Activated T-helper 17 cell treated with anti-CD3 and anti-CD28 coated beads, Interleukin-2, amount 50 U/mL, for 72 hours (primary cell): Measurements from ENCODE around the gene ZBTB37. TPM values are rescaled to one million over a fixed set of nuclear protein-coding genes. Genes with fewer than 3 reads are reported as not detected.
"Not testable (repeated sequence)": the region's sequence is repeated elsewhere in the genome, so short reads cannot be mapped to it uniquely, and the experiment has no call there.

Source experiments
- ATAC-seq: fragments of 150-1000 bp; cut with Tn5 transposase; replicated peaks from 2 replicates; pipeline ENCODE4 v1.10.0; 2021; ENCODE audit warnings: mild to moderate bottlenecking, moderate library complexity
- H3K27ac Mint-ChIP-seq: one replicate; pipeline ENCODE4 v1.8.0; 2022; ENCODE audit warnings: mixed read lengths
- H3K27me3 Mint-ChIP-seq: one replicate; pipeline ENCODE4 v1.8.0; 2022; ENCODE audit warnings: mixed read lengths
- H3K36me3 Mint-ChIP-seq: one replicate; pipeline ENCODE4 v1.8.0; 2022; ENCODE audit warnings: low read depth, mild to moderate bottlenecking, mixed read lengths
- H3K4me1 Mint-ChIP-seq: one replicate; pipeline ENCODE4 v1.8.0; 2022; ENCODE audit warnings: mixed read lengths
- H3K4me3 Mint-ChIP-seq: one replicate; pipeline ENCODE4 v1.8.0; 2022; ENCODE audit warnings: mild to moderate bottlenecking, mixed read lengths
- H3K9me3 Mint-ChIP-seq: one replicate; pipeline ENCODE4 v1.8.0; 2022; ENCODE audit warnings: mixed read lengths
- total RNA-seq, 2 donors: library from RNA; stranded (reverse); gene quantifications; one replicate each; pipeline ENCODE4 v1.2.3, GENCODE V29; 2022

The ZBTB37 gene
- total RNA-seq, 2 donors from 2014 or later: 10.4 to 14.2 TPM

- H3K36me3 Mint-ChIP-seq: peaks cover 65% of the 10 kb centered on the region
- H3K9me3 Mint-ChIP-seq: no peaks in the 10 kb centered on the region
- no peaks in the 10 kb centered on the region for H3K27me3 Mint-ChIP-seq
- peaks cover 20% of the 10 kb centered on the region for H3K4me1 Mint-ChIP-seq
- no peak for ATAC-seq
- H3K27ac Mint-ChIP-seq: peak overlapping the region; percentile 97
- H3K4me3 Mint-ChIP-seq: peak overlapping the region; percentile 88
These were observed 3.3 kb downstream of the ZBTB37 start for GRCh38 chr1:173871500-173871899.

- peaks cover 5% of the 10 kb centered on the region for H3K4me1 Mint-ChIP-seq
- H3K27me3 Mint-ChIP-seq: no peaks in the 10 kb centered on the region
- ATAC-seq: no peak
- no peaks in the 10 kb centered on the region for H3K9me3 Mint-ChIP-seq
- no peak overlapping the region for H3K4me3 Mint-ChIP-seq
- H3K36me3 Mint-ChIP-seq: peaks cover 73% of the 10 kb centered on the region
- no peak overlapping the region for H3K27ac Mint-ChIP-seq
These were observed 8.6 kb downstream of the ZBTB37 start for GRCh38 chr1:173876732-173877131.

DNA sequence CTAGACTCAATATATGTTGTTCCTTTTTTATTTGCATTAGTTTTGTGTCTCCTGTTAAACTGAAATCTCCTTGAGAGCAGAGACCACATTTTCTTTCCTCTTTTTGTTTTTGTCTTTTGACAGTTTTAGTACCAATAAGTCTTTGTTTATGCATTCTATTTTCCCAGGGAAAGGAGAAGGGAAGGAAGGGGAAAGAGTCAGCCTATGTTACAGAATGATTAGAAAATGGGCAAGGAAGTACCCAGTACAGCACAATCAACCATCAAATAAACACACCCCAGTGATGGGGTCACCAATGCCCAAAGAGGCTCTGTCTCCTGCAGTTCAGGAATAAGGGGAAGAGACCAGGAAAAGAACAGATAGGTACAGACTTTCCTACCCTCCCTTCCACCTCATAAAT, 10.1 kb downstream of the ZBTB37 start:
- no peaks in the 10 kb centered on the region for H3K27me3 Mint-ChIP-seq
- peak overlapping the region; percentile 9 for H3K27ac Mint-ChIP-seq
- H3K9me3 Mint-ChIP-seq: no peaks in the 10 kb centered on the region
- H3K36me3 Mint-ChIP-seq: peaks cover 62% of the 10 kb centered on the region
- ATAC-seq: no peak
- no peak overlapping the region for H3K4me3 Mint-ChIP-seq
- H3K4me1 Mint-ChIP-seq: no peaks in the 10 kb centered on the region

DNA sequence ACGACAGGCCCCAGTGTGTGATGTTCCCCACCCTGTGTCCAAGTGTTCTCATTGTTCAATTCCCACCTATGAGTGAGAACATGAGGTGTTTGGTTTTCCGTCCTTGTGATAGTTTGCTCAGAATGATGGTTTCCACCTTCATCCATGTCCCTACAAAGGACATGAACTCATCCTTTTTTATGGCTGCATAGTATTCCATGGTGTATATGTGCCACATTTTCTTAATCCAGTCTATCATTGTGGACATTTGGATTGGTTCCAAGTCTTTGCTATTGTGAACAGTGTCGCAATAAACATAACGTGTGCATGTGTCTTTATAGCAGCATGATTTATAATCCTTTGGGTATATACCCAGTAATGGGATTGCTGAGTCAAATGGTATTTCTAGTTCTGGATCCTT, 12.9 kb downstream of the ZBTB37 start:
- H3K27ac Mint-ChIP-seq, H3K9me3 Mint-ChIP-seq, ATAC-seq, H3K27me3 Mint-ChIP-seq, H3K4me3 Mint-ChIP-seq, H3K4me1 Mint-ChIP-seq: not testable (repeated sequence)
- H3K36me3 Mint-ChIP-seq: peaks cover 55% of the 10 kb centered on the region

DNA sequence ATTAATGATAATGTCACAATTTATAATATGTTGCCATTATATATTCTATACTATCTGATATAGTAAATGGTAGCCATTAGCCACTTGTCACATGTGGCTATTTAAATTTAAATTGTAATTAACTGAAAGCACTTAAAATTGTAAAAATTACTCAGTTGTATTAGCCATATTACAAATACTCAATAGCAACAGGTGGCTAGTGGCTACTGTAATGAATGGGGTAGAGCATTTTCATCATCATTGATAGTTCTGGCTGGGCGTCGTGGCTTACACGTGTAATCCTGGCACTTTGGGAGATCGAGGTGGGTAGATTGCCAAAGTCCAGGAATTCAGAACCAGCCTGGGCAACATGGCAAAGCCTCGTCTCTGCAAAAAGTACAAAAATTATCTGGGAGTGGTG, 16.5 kb downstream of the ZBTB37 start:
- no peak for ATAC-seq
- no peaks in the 10 kb centered on the region for H3K27me3 Mint-ChIP-seq
- H3K36me3 Mint-ChIP-seq: peaks cover 44% of the 10 kb centered on the region
- no peak overlapping the region for H3K4me3 Mint-ChIP-seq
- no peak overlapping the region for H3K27ac Mint-ChIP-seq
- H3K9me3 Mint-ChIP-seq: no peaks in the 10 kb centered on the region
- peaks cover 6% of the 10 kb centered on the region for H3K4me1 Mint-ChIP-seq

DNA sequence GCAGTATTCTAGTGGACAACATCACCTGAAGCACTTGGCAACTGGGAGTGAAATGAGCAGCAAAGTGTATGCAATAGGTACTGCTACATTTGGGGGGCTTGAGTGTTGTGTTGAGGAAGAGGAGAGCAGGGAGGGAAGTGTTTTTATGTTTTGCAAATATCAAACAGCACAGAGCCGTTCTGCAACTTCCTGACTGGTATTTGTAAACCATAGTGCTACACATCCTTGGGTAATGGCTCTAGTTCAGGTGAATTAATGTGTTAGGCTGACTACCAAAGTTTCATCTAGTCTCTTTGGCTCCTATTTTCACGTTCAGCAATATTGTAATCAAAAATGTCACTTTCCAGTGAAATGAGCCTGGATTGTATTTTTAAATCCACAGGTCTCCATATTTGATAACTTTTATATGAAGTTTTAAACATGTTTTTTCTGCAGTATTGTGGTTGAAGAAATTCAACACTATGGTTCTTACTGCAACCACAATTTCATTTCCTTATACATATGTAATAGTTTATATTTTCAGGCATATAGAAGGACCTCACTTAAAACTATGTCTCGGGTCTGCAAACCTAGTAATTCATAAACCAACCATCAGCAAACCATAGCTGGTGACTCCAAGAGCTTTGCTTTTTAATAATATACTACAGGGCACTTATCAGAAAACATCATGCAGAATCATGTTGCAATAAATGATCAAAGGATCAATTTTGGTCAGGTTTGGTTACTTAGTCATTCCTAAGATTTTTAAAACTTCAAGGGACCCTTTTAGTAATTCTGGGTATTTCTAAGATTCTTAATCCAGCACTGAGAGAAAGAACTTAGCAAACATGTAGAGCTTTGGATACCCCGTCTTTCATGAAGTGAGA, 18.8 kb downstream of the ZBTB37 start:
- H3K36me3 Mint-ChIP-seq: peaks cover 57% of the 10 kb centered on the region
- H3K27me3 Mint-ChIP-seq: no peaks in the 10 kb centered on the region
- H3K4me3 Mint-ChIP-seq: no peak overlapping the region
- H3K4me1 Mint-ChIP-seq: peaks cover 6% of the 10 kb centered on the region
- ATAC-seq: no peak
- no peaks in the 10 kb centered on the region for H3K9me3 Mint-ChIP-seq
- H3K27ac Mint-ChIP-seq: no peak overlapping the region

DNA sequence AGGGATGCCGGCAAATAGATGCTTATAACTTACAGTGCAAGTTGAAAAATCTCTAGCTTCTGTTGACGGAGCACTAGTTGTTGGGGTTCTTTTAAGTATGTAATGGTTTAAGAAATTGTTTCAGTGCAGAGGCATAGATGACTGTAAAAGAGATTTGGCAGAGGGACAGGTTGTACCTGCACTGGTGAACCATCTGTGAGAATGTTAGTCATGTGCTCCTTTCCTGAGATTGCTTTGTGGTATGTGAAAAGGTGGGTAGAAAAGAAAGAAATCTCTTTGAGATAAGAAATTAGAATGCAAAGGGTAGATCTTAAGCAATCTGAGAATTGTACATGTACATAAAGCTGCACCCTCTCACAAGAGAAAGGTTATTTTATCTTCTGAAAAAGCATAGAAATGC, 19.4 kb downstream of the ZBTB37 start:
- peaks cover 57% of the 10 kb centered on the region for H3K36me3 Mint-ChIP-seq
- H3K4me3 Mint-ChIP-seq: no peak overlapping the region
- peak; percentile 42 for ATAC-seq
- H3K27me3 Mint-ChIP-seq: no peaks in the 10 kb centered on the region
- no peaks in the 10 kb centered on the region for H3K9me3 Mint-ChIP-seq
- peaks cover 6% of the 10 kb centered on the region for H3K4me1 Mint-ChIP-seq
- no peak overlapping the region for H3K27ac Mint-ChIP-seq

GRCh38 chr1:173888749-173889148, 20.6 kb downstream of the ZBTB37 start:
- H3K4me3 Mint-ChIP-seq: no peak overlapping the region
- ATAC-seq: no peak

GRCh38 chr1:173889885-173890284, 21.7 kb downstream of the ZBTB37 start:
- no peaks in the 10 kb centered on the region for H3K27me3 Mint-ChIP-seq
- peaks cover 6% of the 10 kb centered on the region for H3K4me1 Mint-ChIP-seq
- no peak overlapping the region for H3K27ac Mint-ChIP-seq

More at GRCh38 chr1:173888749-173889148, 20.6 kb downstream of the ZBTB37 start:
- H3K27me3 Mint-ChIP-seq: no peaks in the 10 kb centered on the region
- H3K27ac Mint-ChIP-seq: no peak overlapping the region
- peaks cover 6% of the 10 kb centered on the region for H3K4me1 Mint-ChIP-seq
- no peaks in the 10 kb centered on the region for H3K9me3 Mint-ChIP-seq
- H3K36me3 Mint-ChIP-seq: peaks cover 57% of the 10 kb centered on the region

DNA sequence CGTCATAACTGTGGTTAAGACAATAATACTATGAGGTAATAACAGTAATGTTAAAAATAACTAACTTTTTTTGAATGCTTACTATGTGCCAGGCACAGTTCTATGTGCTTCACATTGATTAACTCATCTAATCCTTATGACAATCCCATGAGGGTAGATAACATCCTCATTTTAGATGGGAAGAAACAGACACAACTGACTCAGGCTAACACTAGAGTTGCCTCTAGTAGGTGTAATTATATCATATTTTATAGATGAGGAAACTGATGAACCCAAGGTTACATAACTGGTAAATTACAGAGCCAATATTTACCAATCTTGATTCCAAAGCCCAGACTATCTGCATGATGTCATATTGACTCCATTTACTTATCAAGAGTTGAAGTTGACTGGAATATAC, 25.4 kb downstream of the ZBTB37 start:
- no peak for ATAC-seq
- peaks cover 21% of the 10 kb centered on the region for H3K36me3 Mint-ChIP-seq
- no peaks in the 10 kb centered on the region for H3K4me1 Mint-ChIP-seq
- no peak overlapping the region for H3K4me3 Mint-ChIP-seq
- H3K9me3 Mint-ChIP-seq: no peaks in the 10 kb centered on the region
- H3K27me3 Mint-ChIP-seq: no peaks in the 10 kb centered on the region
- no peak overlapping the region for H3K27ac Mint-ChIP-seq

More at GRCh38 chr1:173889885-173890284, 21.7 kb downstream of the ZBTB37 start:
- no peaks in the 10 kb centered on the region for H3K9me3 Mint-ChIP-seq
- ATAC-seq: no peak
- H3K36me3 Mint-ChIP-seq: peaks cover 55% of the 10 kb centered on the region
- no peak overlapping the region for H3K4me3 Mint-ChIP-seq

GRCh38 chr1:173894189-173894588, 26.0 kb downstream of the ZBTB37 start:
- no peak for ATAC-seq
- Mint-ChIP-seq H3K36me3 (peaks cover 21% of the 10 kb centered on the region), H3K4me3 (no peak overlapping the region), H3K27me3 (no peaks in the 10 kb centered on the region), H3K27ac (no peak overlapping the region), H3K9me3 (no peaks in the 10 kb centered on the region), H3K4me1 (no peaks in the 10 kb centered on the region)

DNA sequence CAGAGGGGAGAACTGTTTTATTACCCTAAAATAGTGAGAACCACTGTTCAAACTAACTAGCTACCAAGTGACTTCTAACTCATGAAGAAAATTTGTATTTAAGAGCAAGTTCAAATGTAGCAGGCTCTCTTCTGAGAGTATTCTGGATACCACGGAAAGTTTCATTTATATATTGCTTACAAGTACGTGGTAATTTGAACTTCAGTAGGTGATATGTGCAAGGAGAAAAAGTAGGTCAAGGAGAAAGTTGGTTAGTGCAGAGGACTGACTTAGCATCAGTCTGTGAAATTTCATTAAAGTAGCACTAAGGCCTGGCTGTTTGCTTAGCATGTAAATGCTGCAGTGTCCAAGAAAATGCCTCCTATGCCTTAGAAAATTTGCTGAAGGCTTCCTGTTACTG, 32.2 kb downstream of the ZBTB37 start:
- no peak overlapping the region for H3K27ac Mint-ChIP-seq
- H3K4me1 Mint-ChIP-seq: peaks cover 7% of the 10 kb centered on the region
- H3K4me3 Mint-ChIP-seq: no peak overlapping the region
- no peaks in the 10 kb centered on the region for H3K9me3 Mint-ChIP-seq
- ATAC-seq: peak; percentile 37
- peaks cover 6% of the 10 kb centered on the region for H3K36me3 Mint-ChIP-seq
- H3K27me3 Mint-ChIP-seq: no peaks in the 10 kb centered on the region

GRCh38 chr1:173900992-173901391, 32.8 kb downstream of the ZBTB37 start:
- no peak overlapping the region for H3K27ac Mint-ChIP-seq
- H3K27me3 Mint-ChIP-seq: no peaks in the 10 kb centered on the region
- H3K4me1 Mint-ChIP-seq: peaks cover 7% of the 10 kb centered on the region
- no peaks in the 10 kb centered on the region for H3K9me3 Mint-ChIP-seq
- no peak overlapping the region for H3K4me3 Mint-ChIP-seq
- peaks cover 6% of the 10 kb centered on the region for H3K36me3 Mint-ChIP-seq
- no peak for ATAC-seq

GRCh38 chr1:173903827-173904531, 35.8 kb downstream of the ZBTB37 start:
- Mint-ChIP-seq H3K27me3 (no peaks in the 10 kb centered on the region), H3K4me3 (no peak overlapping the region), H3K27ac (no peak overlapping the region), H3K4me1 (peaks cover 7% of the 10 kb centered on the region), H3K9me3 (no peaks in the 10 kb centered on the region), H3K36me3 (peaks cover 6% of the 10 kb centered on the region)
- ATAC-seq: no peak

GRCh38 chr1:173913111-173913510, 44.9 kb downstream of the ZBTB37 start:
- Mint-ChIP-seq H3K27ac (no peak overlapping the region), H3K9me3 (no peaks in the 10 kb centered on the region), H3K4me3 (no peak overlapping the region), H3K4me1 (no peaks in the 10 kb centered on the region), H3K27me3 (no peaks in the 10 kb centered on the region), H3K36me3 (no peaks in the 10 kb centered on the region)
- ATAC-seq: no peak
